ENCODE measurements around the gene CD84. TPM values are rescaled to one million over a fixed set of nuclear protein-coding genes. Genes with fewer than 3 reads are reported as not detected.

Gene CD84
- total and polyA plus RNA-seq, 3 donors from 2014 or later = 6.4 to 7.7 (median 6.9) TPM

DNA sequence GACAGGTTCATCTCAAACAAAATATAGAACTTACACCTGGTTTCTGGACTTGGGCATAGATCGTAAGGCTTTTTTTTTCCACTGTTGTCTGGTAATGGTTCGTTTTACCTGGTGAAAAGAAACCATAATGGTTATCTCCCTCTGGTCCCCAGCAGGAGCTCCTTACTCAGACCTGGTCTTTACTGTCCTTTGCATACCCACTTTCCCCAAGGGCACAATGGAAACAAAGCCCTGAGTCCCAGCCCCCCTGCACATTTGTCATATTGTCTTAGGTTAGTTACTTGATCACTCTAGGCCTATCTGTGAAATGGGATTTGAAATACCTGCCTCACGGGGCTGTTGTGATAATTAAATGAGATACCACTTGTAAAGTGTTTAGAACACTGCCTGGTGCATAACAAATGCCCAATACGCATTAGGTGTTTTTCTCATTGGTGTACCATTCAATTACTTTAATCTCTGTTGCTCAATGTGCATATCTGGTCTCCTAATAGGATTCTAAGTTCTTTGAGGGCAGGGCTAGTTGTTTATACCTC lies 40.5 kb upstream of the CD84 start:
- WGBS, 2 donors = 88 to 89% methylated on average over 4 of the region's 4 CpGs
- Histone ChIP-seq H3K9me3 (no peaks in the 10 kb centered on the region), H3K4me1 (no peaks in the 10 kb centered on the region), H3K27me3 (no peaks in the 10 kb centered on the region), H3K36me3 (ENCODE audit: low read depth, missing control alignments) (no peaks in the 10 kb centered on the region), H3K27ac (no peak overlapping the region), H3K4me3 (no peak overlapping the region)
- DNase-seq = no peak
- no peak for TF ChIP-seq POLR2A (IDR thresholded peaks at IDR 0.05)
- TF ChIP-seq, protein P1, sequence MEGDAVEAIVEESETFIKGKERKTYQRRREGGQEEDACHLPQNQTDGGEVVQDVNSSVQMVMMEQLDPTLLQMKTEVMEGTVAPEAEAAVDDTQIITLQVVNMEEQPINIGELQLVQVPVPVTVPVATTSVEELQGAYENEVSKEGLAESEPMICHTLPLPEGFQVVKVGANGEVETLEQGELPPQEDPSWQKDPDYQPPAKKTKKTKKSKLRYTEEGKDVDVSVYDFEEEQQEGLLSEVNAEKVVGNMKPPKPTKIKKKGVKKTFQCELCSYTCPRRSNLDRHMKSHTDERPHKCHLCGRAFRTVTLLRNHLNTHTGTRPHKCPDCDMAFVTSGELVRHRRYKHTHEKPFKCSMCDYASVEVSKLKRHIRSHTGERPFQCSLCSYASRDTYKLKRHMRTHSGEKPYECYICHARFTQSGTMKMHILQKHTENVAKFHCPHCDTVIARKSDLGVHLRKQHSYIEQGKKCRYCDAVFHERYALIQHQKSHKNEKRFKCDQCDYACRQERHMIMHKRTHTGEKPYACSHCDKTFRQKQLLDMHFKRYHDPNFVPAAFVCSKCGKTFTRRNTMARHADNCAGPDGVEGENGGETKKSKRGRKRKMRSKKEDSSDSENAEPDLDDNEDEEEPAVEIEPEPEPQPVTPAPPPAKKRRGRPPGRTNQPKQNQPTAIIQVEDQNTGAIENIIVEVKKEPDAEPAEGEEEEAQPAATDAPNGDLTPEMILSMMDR (IDR thresholded peaks at IDR 0.05) = no peak
- intact Hi-C loops (cut with DNase I; ENCODE audit: low total_unique reads) = no loop called here

DNA sequence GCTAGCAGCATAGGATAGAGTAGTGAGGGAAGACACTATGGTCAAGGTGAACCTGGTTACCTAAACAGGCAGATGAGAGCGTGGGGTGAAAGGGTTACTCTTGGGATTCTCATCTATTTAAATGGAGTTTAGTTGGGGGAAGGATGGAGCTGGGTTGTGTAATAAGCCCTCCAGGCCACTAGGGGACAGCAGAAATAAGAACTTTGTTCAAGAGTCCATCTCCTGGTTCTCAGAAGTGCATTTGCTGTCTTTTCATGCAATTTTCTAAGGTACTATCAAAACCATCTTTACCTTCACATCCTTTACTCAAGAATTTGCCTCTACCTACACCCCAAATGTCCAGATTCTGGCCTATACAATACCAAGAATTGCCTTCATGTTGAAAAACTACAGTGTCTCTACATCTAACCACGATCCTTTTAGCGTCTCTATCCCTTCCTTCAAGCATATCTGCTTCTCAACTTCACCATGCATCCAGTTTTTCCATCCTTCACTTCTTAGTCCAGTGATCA lies 39.5 kb upstream of the CD84 start:
- DNase-seq = no peak
- no peaks in the 10 kb centered on the region for H3K9me3 ChIP-seq
- peak overlapping the region in 1 of 2 donors; percentile 6 for H3K4me3 ChIP-seq
- 84 to 85% methylated on average over 3 of the region's 3 CpGs for WGBS, 2 donors
- H3K27ac ChIP-seq = no peak overlapping the region
- H3K27me3 ChIP-seq = no peaks in the 10 kb centered on the region
- H3K36me3 ChIP-seq (ENCODE audit: low read depth, missing control alignments) = no peaks in the 10 kb centered on the region
- TF ChIP-seq POLR2A (IDR thresholded peaks at IDR 0.05) = no peak
- TF ChIP-seq, protein P1 (IDR thresholded peaks at IDR 0.05) = peak in 2 of 3 experiments; percentile 18 to 62
- H3K4me1 ChIP-seq = no peaks in the 10 kb centered on the region
- intact Hi-C loops (cut with DNase I; ENCODE audit: low total_unique reads) = no loop called here

DNA sequence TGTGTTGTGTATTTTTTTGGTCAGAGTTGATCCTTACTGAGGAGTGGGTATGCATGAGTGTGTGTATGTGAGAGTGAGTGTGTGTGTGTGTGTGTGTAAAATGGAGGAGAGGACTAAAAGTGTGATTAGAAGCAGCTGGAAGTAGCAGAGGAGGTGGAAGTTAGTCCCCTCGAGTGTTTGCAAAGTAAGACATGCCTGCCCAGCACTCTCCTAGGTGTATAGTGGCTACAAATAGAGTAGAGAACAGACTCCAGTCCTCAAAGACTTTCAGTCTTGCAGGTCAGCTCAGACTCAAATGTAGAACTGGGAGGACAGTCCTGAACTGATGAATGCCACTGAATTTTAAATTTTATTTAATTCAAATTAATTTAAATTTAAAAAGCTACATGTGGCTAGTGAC lies 39.0 kb upstream of the CD84 start:
- Histone ChIP-seq H3K27ac (no peak overlapping the region), H3K9me3 (no peaks in the 10 kb centered on the region), H3K27me3 (no peaks in the 10 kb centered on the region), H3K36me3 (ENCODE audit: low read depth, missing control alignments) (no peaks in the 10 kb centered on the region), H3K4me1 (no peaks in the 10 kb centered on the region), H3K4me3 (no peak overlapping the region)
- DNase-seq = no peak
- WGBS, 2 donors = 71 to 72% methylated on average over 1 of the region's 1 CpG
- no peak for TF ChIP-seq POLR2A (IDR thresholded peaks at IDR 0.05)
- TF ChIP-seq, protein P1 (IDR thresholded peaks at IDR 0.05) = no peak
- intact Hi-C loops (cut with DNase I; ENCODE audit: low total_unique reads) = no loop called here

DNA sequence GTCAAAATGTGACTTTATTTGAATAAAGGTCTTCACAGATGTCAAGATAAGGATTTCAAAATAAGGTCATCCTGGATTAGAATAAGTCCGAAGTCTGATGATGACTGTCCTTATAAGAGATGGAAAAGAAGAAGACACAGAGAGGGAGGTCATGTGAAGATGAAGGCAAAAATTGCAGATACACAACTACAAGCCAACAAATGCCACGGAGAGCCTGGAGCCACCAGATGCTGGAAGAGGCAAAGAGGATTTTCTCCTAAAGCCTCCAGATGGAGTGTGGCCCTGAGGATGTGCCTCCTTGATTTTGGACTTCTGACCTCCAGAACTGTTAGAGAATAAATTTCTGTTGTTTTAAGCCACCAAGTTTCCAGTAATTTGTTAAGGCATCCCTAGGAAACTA lies 36.4 kb upstream of the CD84 start:
- DNase-seq = no peak
- Histone ChIP-seq H3K27me3 (no peaks in the 10 kb centered on the region), H3K4me3 (no peak overlapping the region), H3K36me3 (ENCODE audit: low read depth, missing control alignments) (no peaks in the 10 kb centered on the region), H3K4me1 (no peaks in the 10 kb centered on the region), H3K9me3 (no peaks in the 10 kb centered on the region), H3K27ac (no peak overlapping the region)
- intact Hi-C loops (cut with DNase I; ENCODE audit: low total_unique reads) = no loop called here
- no peak for TF ChIP-seq POLR2A (IDR thresholded peaks at IDR 0.05)
- TF ChIP-seq, protein P1 (IDR thresholded peaks at IDR 0.05) = no peak
- WGBS, 2 donors = 58 to 84% methylated on average over 2 of the region's 2 CpGs

DNA sequence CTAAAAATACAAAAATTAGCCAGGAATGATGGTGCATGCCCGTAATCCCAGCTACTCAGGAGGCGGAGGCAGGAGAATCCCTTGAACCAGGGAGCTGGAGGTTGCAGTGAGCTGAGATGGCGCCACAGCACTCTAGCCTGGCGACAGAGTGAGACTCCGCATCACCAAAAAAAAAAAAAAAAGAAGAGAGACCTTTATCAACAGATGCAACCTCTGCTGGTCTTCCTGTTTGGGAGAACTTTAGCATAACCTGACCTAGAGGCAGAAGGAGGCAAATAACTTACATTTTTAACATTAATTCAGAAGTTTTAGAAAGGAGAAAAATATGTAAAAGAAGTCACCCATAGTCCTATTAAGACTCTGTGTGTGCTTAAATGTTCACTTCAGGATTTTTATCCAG lies 35.1 kb upstream of the CD84 start:
- H3K4me3 ChIP-seq = no peak overlapping the region
- no peak for DNase-seq
- no peaks in the 10 kb centered on the region for H3K9me3 ChIP-seq
- intact Hi-C loops (cut with DNase I; ENCODE audit: low total_unique reads) = no loop called here
- no peaks in the 10 kb centered on the region for H3K36me3 ChIP-seq (ENCODE audit: low read depth, missing control alignments)
- H3K27me3 ChIP-seq = no peaks in the 10 kb centered on the region
- 82 to 92% methylated on average over 5 of the region's 5 CpGs for WGBS, 2 donors
- TF ChIP-seq POLR2A (IDR thresholded peaks at IDR 0.05) = no peak
- TF ChIP-seq, protein P1 (IDR thresholded peaks at IDR 0.05) = no peak
- no peaks in the 10 kb centered on the region for H3K4me1 ChIP-seq
- H3K27ac ChIP-seq = no peak overlapping the region
